ENCODE results near the gene KIZ.

DNA sequence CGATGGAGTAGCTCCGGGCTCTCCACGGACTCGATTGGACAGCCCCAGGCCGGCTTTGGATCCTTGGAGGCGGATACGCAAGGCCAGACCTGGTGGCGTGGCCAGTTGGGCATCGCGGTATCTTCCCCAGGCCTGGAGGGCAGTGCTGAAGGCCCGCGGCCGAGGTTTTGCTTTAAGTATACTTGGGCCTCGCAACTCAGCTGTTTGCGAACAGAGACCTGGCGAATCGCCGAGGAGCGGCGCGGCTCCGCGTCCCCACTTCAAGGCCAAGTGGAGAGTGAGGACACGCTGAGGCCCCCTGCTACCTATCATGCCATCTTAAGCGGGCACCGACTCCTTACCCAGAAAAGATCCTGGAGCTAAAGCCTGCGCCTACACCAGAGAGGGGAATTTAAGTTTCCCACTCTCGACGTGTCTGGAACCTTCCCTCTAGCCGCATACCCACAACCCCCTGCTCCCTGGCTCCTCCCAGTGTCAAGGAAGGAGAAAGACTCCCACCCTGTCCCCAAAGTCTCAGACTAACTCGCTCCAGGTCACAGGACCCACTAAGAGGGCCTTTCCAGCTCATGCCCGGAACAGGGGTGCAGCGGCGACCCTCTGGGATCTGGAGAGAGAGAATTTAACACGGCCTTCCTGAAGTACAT is 23.8 kb upstream of the KIZ start:
- no peak for TF ChIP-seq POLR2A (IDR thresholded peaks at IDR 0.05; ENCODE audit: low read length)
- TF ChIP-seq GATA1 (IDR thresholded peaks at IDR 0.05; ENCODE audit: low read depth, low read length): no peak
